ENCODE results near the gene TMEM231. TPM values are rescaled to one million over a fixed set of nuclear protein-coding genes. Genes with fewer than 3 reads are reported as not detected.

The TMEM231 gene
- total and polyA plus RNA-seq, 2 of the 8 experiments (the other 6 are each of a cell fraction or from before 2014, with no cell fraction given) = 8.3 to 26.7 TPM

DNA sequence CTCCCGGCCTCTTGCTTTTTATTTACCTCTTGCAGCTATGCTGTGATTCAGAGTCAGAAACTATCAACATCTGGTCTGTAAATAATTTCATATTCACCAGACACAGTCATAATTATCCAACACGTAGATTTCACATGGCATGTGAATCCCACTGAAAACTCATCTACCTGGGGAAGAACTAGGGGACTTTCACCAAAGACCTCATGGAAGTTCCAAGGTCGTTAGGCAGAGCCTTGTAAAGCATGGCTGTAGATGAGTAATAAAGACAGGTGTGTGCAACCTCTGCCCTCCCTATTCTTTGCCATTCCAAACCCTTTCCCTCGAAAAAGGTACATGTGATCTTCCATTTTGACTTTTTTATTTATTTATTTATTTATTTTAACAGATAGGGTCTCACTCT lies 18.3 kb downstream of the TMEM231 start:
- Histone ChIP-seq H4K91ac (replicated peaks; ENCODE audit: insufficient read length, low read length) (no peak overlapping the region), H2BK12ac (ENCODE audit: low read depth, low read length) (no peak overlapping the region), H3K23me2 (ENCODE audit: low read depth, low read length) (no peaks in the 10 kb centered on the region), H3K79me1 (ENCODE audit: low read depth, low read length) (no peaks in the 10 kb centered on the region), H2BK15ac (ENCODE audit: low read length) (no peak overlapping the region), H4K20me1 (replicated peaks in 1 of 2; ENCODE audit: control insufficient read depth in 1 of 2, insufficient read depth in 2 of 2, low read length in 2 of 2) (no peaks in the 10 kb centered on the region), H3K27ac (ENCODE audit: low read depth, low read length) (no peak overlapping the region), H4K5ac (ENCODE audit: insufficient read length, low read depth, low read length) (no peak overlapping the region), H3K18ac (ENCODE audit: extremely low read depth, low read length) (no peak overlapping the region), H3K23ac (ENCODE audit: insufficient read length) (no peak overlapping the region), H2AFZ (ENCODE audit: low read length) (no peak overlapping the region), H2BK20ac (ENCODE audit: low read length) (no peak overlapping the region), H2BK120ac (replicated peaks; ENCODE audit: low read depth, low read length) (no peak overlapping the region), H3K4ac (replicated peaks; ENCODE audit: insufficient read length, low read depth, low read length) (no peak overlapping the region), H4K8ac (ENCODE audit: extremely low read depth, insufficient read depth, low read length) (no peak overlapping the region), H3K79me2 (ENCODE audit: control insufficient read depth in 1 of 2, insufficient read depth in 2 of 2, low read length in 2 of 2) (no peaks in the 10 kb centered on the region), H2AK5ac (ENCODE audit: low read depth, low read length) (no peak overlapping the region), H2BK5ac (ENCODE audit: low read depth, low read length) (no peak overlapping the region), H3K27me3 (replicated peaks in 1 of 4; ENCODE audit: control insufficient read depth in 3 of 4, extremely low read depth in 1 of 4, insufficient read depth in 3 of 4, low read length in 3 of 4) (no peaks in the 10 kb centered on the region), H3K14ac (ENCODE audit: insufficient read length) (no peak overlapping the region), H3K9me3 (ENCODE audit: insufficient read depth in 2 of 2, low read depth in 1 of 2, low read length in 1 of 2) (no peaks in the 10 kb centered on the region), H3K4me3 (ENCODE audit: extremely low read depth in 1 of 4, insufficient read depth in 2 of 4, low read depth in 3 of 4, low read length in 4 of 4) (no peak overlapping the region), H3K4me1 (replicated peaks in 1 of 4; ENCODE audit: control insufficient read depth in 3 of 4, insufficient read depth in 4 of 4, low read length in 3 of 4) (peaks cover 0 to 6% (median 0%) of the 10 kb centered on the region in 4 experiments; a peak in 1 of 7 replicates), H3K4me2 (ENCODE audit: insufficient read depth in 1 of 2, low read depth in 2 of 2, low read length in 2 of 2) (no peak overlapping the region), H3K36me3 (ENCODE audit: control insufficient read depth in 2 of 4, insufficient read depth in 4 of 4, low read length in 3 of 4) (no peaks in the 10 kb centered on the region; a peak in 1 of 8 replicates), H3K56ac (replicated peaks; ENCODE audit: insufficient read length, low read depth, low read length) (no peak overlapping the region), H3K9ac (replicated peaks in 1 of 4; ENCODE audit: extremely low read depth in 1 of 4, low read depth in 3 of 4, low read length in 3 of 4) (no peak overlapping the region)
- CTCF ChIA-PET (ENCODE audit: partially characterized antibody) = interaction anchor here (0.9 to 9.3 kb wide), 3 partner anchors 12 to 19 kb away, joined by 3 to 203 read pairs (median 41); partner anchors contain the start of gene TMEM231
- 86% methylated on average over 4 of the region's 4 CpGs; no CpG with 5 or more reads in 1 of the 2 experiments for WGBS, 2 experiments (ENCODE audit: extremely low coverage in 1 of 2, insufficient coverage in 1 of 2, insufficient read length in 1 of 2, insufficient replicate concordance in 2 of 2, low coverage in 1 of 2, low lambda C conversion rate in 2 of 2, missing lambda C conversion rate in 1 of 2)
- FAIRE-seq (no peak), DNase-seq (ENCODE audit: low read depth in 1 of 2, low spot score in 2 of 2) (no peak)
- POLR2A ChIA-PET (ENCODE audit: partially characterized antibody) = interaction anchor here (0.7 to 1.0 kb wide), 2 partner anchors 13 to 43 kb away, joined by 3 to 5 read pairs; no protein-coding TSS in a partner anchor
- no peak for TF ChIP-seq RFX5 (IDR thresholded peaks at IDR 0.05; ENCODE audit: borderline replicate concordance, low read depth, low read length)
- TF ChIP-seq POLR2AphosphoS5 (IDR thresholded peaks at IDR 0.05; ENCODE audit: low read depth, low read length) = no peak
- TF ChIP-seq CTBP2 (IDR thresholded peaks at IDR 0.05; ENCODE audit: borderline replicate concordance, insufficient read depth, insufficient read length, low read length) = no peak
- TF ChIP-seq CBX5 (IDR thresholded peaks at IDR 0.05; ENCODE audit: low read depth, low read length) = no peak
- no peak for TF ChIP-seq SIX5 (IDR thresholded peaks at IDR 0.05; ENCODE audit: low read depth, low read length)
- no peak for TF ChIP-seq GTF2F1 (IDR thresholded peaks at IDR 0.05; ENCODE audit: borderline replicate concordance, low read depth, low read length)
- TF ChIP-seq, protein P1, sequence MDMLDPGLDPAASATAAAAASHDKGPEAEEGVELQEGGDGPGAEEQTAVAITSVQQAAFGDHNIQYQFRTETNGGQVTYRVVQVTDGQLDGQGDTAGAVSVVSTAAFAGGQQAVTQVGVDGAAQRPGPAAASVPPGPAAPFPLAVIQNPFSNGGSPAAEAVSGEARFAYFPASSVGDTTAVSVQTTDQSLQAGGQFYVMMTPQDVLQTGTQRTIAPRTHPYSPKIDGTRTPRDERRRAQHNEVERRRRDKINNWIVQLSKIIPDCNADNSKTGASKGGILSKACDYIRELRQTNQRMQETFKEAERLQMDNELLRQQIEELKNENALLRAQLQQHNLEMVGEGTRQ (IDR thresholded peaks at IDR 0.05; ENCODE audit: low read length) = no peak
- TF ChIP-seq CHD1 (IDR thresholded peaks at IDR 0.05; ENCODE audit: low read depth, low read length) = no peak
- no peak for TF ChIP-seq PHF8 (conservative IDR thresholded peaks at IDR 0.05; ENCODE audit: low read depth, low read length)
- TF ChIP-seq, protein P2, sequence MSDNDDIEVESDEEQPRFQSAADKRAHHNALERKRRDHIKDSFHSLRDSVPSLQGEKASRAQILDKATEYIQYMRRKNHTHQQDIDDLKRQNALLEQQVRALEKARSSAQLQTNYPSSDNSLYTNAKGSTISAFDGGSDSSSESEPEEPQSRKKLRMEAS (IDR thresholded peaks at IDR 0.05) = no peak
- no peak for TF ChIP-seq POLR2A (IDR thresholded peaks at IDR 0.05; ENCODE audit: control extremely low read depth in 1 of 2, low read depth in 2 of 2, low read length in 2 of 2)
- no peak for TF ChIP-seq SIRT6 (IDR thresholded peaks at IDR 0.05; ENCODE audit: low read length)
